OCI-LY7 (cell line): ENCODE results near the gene TMIGD3. TPM values are rescaled to one million over a fixed set of nuclear protein-coding genes. Genes with fewer than 3 reads are reported as not detected.

ENCODE experiments used
- BruUV-seq: library from RNA; stranded (reverse); fragments of 400-500 nt; replicated peaks from 2 replicates; lab custom pipeline; 2021; lab: Mats Ljungman, UMichigan
- CTCF ChIA-PET: fragments of 300-600 bp; sonication (Branson Sonifier 250); formaldehyde crosslinking; loops from one replicate; lab custom pipeline; 2022; ENCODE audit warnings: antibody characterized with exemption; ENCODE audit not compliant: unreplicated experiment; lab: Charles Lee
- POLR2A ChIA-PET: fragments of 300-600 bp; sonication (Branson Sonifier 250); formaldehyde crosslinking; loops from one replicate; lab custom pipeline; 2022; ENCODE audit warnings: antibody characterized with exemption; lab: Charles Lee
- DNase-seq: peaks from one replicate; pipeline ENCODE4 v3.0.0-alpha.2; 2015; ENCODE audit warnings: low spot score
- H2AFZ ChIP-seq: fragments of 200-600 bp; sonication (generic), shearing (Covaris generic); 2 replicates; pipeline ENCODE4 v1.6.1; 2014; ENCODE audit warnings: mild to moderate bottlenecking, antibody characterized with exemption, low read length, moderate library complexity
- H3K27ac ChIP-seq: fragments of 200-600 bp; sonication (generic); 2 replicates; pipeline ENCODE4 v1.5.1; 2014; ENCODE audit warnings: mixed run types, low read depth, mild to moderate bottlenecking, moderate library complexity, low read length, inconsistent platforms; ENCODE audit not compliant: poor library complexity, severe bottlenecking
- H3K36me3 ChIP-seq: fragments of 200-600 bp; sonication (generic); 2 replicates; pipeline ENCODE4 v1.6.1; 2014; ENCODE audit warnings: mild to moderate bottlenecking, antibody characterized with exemption, low read length, moderate library complexity, mixed read lengths; ENCODE audit not compliant: insufficient read depth
- H3K4me1 ChIP-seq: fragments of 200-600 bp; sonication (generic); 2 replicates; pipeline ENCODE4 v1.5.1; 2014; ENCODE audit warnings: mild to moderate bottlenecking, low read length; ENCODE audit not compliant: insufficient read depth, poor library complexity, severe bottlenecking
- H3K4me2 ChIP-seq: fragments of 200-600 bp; sonication (generic); 2 replicates; pipeline ENCODE4 v1.6.1; 2014; ENCODE audit warnings: mild to moderate bottlenecking, low read length
- H3K4me3 ChIP-seq: fragments of 200-600 bp; sonication (generic); 2 replicates; pipeline ENCODE4 v1.5.1; 2014; ENCODE audit warnings: mild to moderate bottlenecking, low read depth, low read length; ENCODE audit not compliant: poor library complexity, severe bottlenecking
- H3K79me2 ChIP-seq: fragments of 200-600 bp; sonication (generic); 2 replicates; pipeline ENCODE4 v1.6.1; 2016; ENCODE audit warnings: low read depth, mild to moderate bottlenecking, low read length, moderate library complexity, mixed read lengths; ENCODE audit not compliant: insufficient read depth
- H3K9me2 ChIP-seq: fragments of 200-600 bp; sonication (generic); 2 replicates; pipeline ENCODE4 v1.6.1; 2016; ENCODE audit warnings: mild to moderate bottlenecking, low read length, mixed read lengths; ENCODE audit not compliant: insufficient read depth
- H3K9me3 ChIP-seq: fragments of 200-600 bp; sonication (generic); 2 replicates; pipeline ENCODE4 v1.6.1; 2014; ENCODE audit warnings: mild to moderate bottlenecking, mixed run types, low read length, mixed read lengths
- H4K20me1 ChIP-seq: fragments of 200-600 bp; sonication (generic); 2 replicates; pipeline ENCODE4 v1.6.1; 2014; ENCODE audit warnings: mild to moderate bottlenecking, antibody characterized with exemption, low read length, moderate library complexity, mixed read lengths; ENCODE audit not compliant: insufficient read depth
- EZH2phosphoT487 ChIP-seq: fragments of 200-600 bp; sonication (generic); IDR thresholded peaks from 2 replicates; pipeline ENCODE4 v1.6.1; 2018; ENCODE audit warnings: low read depth, borderline replicate concordance, mild to moderate bottlenecking, mixed run types, antibody characterized with exemption, low read length, moderate library complexity, mixed read lengths
- intact Hi-C: fragments of 100-400 bp; cut with micrococcal nuclease; formaldehyde crosslinking; loops from one replicate; pipeline ENCODE4 v1.10.0; 2022; ENCODE audit not compliant: unreplicated experiment
- total RNA-seq, 2 experiments: library from RNA; depleted of rRNA in 1 of 2; stranded (reverse); fragments of >200 nt in 1 of 2; shearing (Covaris generic) in 1 of 2; gene quantifications; 2 replicates each; pipeline ENCODE4 v1.2.3, GENCODE V29; 2014 to 2022
- TF ChIP-seq, protein P1 (sequence below): fragments of 200-600 bp; sonication (generic); conservative IDR thresholded peaks from 2 replicates; pipeline ENCODE4 v1.5.1; 2014; ENCODE audit warnings: mild to moderate bottlenecking, antibody characterized with exemption, low read length, moderate library complexity, mixed read lengths

Gene TMIGD3
- total RNA-seq, 2 experiments from 2014 or later, result not detected

- Histone ChIP-seq H3K4me2 (no peak overlapping the region), H3K9me3 (no peaks in the 10 kb centered on the region), H4K20me1 (no peaks in the 10 kb centered on the region), H3K79me2 (no peaks in the 10 kb centered on the region), H2AFZ (no peak overlapping the region), H3K36me3 (no peaks in the 10 kb centered on the region), H3K27ac (no peak overlapping the region), H3K4me3 (no peak overlapping the region), H3K9me2 (no peaks in the 10 kb centered on the region), H3K4me1 (no peaks in the 10 kb centered on the region)
- BruUV-seq, result no TSS peak
- DNase-seq, result no peak
- TF ChIP-seq EZH2phosphoT487, result no peak
- TF ChIP-seq, protein P1, sequence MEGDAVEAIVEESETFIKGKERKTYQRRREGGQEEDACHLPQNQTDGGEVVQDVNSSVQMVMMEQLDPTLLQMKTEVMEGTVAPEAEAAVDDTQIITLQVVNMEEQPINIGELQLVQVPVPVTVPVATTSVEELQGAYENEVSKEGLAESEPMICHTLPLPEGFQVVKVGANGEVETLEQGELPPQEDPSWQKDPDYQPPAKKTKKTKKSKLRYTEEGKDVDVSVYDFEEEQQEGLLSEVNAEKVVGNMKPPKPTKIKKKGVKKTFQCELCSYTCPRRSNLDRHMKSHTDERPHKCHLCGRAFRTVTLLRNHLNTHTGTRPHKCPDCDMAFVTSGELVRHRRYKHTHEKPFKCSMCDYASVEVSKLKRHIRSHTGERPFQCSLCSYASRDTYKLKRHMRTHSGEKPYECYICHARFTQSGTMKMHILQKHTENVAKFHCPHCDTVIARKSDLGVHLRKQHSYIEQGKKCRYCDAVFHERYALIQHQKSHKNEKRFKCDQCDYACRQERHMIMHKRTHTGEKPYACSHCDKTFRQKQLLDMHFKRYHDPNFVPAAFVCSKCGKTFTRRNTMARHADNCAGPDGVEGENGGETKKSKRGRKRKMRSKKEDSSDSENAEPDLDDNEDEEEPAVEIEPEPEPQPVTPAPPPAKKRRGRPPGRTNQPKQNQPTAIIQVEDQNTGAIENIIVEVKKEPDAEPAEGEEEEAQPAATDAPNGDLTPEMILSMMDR, result no peak
- CTCF ChIA-PET, result no interaction called here
- POLR2A ChIA-PET, result no interaction called here
- intact Hi-C loops, result no loop called here
Observed at GRCh38 chr1:111491070-111491469, 12.4 kb downstream of the TMIGD3 start.

GRCh38 chr1:111490220-111490619, 13.2 kb downstream of the TMIGD3 start:
- Histone ChIP-seq H3K4me3 (no peak overlapping the region), H4K20me1 (no peaks in the 10 kb centered on the region), H2AFZ (no peak overlapping the region), H3K36me3 (no peaks in the 10 kb centered on the region), H3K4me2 (no peak overlapping the region), H3K9me2 (no peaks in the 10 kb centered on the region), H3K27ac (no peak overlapping the region), H3K4me1 (no peaks in the 10 kb centered on the region), H3K9me3 (no peaks in the 10 kb centered on the region), H3K79me2 (no peaks in the 10 kb centered on the region)
- no peak for TF ChIP-seq EZH2phosphoT487
- TF ChIP-seq, protein P1, result no peak
- DNase-seq, result no peak
- ChIA-PET POLR2A (interaction anchor here (1.1 kb wide), 1 partner anchor 13 kb away, joined by 4 read pairs; the partner anchor contains the start of genes ADORA3 and TMIGD3), CTCF (no interaction called here)
- intact Hi-C loops, result no loop called here
- no TSS peak for BruUV-seq

DNA sequence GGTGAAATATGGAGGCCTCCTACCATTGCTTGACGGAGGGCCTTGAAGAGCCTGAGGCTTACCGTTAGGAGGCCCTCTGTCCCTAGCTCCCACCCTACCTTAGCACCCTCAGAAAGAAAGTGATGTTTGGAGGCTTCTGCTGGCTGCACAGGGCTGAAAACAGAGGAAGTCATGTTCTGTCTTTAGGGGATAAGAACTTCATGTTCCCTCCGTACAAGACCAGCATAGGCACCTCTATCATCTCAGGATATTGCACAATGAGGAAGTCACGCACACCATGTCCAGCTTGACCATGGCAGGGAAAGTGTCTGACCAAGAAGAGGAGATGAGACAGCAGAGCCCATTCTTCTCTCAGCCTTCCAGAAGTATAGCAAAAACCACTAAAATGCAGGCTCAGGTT, 13.8 kb downstream of the TMIGD3 start:
- Histone ChIP-seq H3K27ac (no peak overlapping the region), H3K4me1 (no peaks in the 10 kb centered on the region), H3K9me3 (no peaks in the 10 kb centered on the region), H2AFZ (no peak overlapping the region), H3K4me3 (no peak overlapping the region), H3K4me2 (no peak overlapping the region), H3K36me3 (no peaks in the 10 kb centered on the region), H3K79me2 (no peaks in the 10 kb centered on the region), H3K9me2 (no peaks in the 10 kb centered on the region), H4K20me1 (no peaks in the 10 kb centered on the region)
- intact Hi-C loops, result no loop called here
- TF ChIP-seq, protein P1, result no peak
- no peak for TF ChIP-seq EZH2phosphoT487
- ChIA-PET POLR2A (interaction anchor here (1.1 kb wide), 1 partner anchor 14 kb away, joined by 4 read pairs; the partner anchor contains the start of genes ADORA3 and TMIGD3), CTCF (no interaction called here)
- no TSS peak for BruUV-seq
- no peak for DNase-seq
